GM12872 (cell line): ENCODE results near the gene RRP8.

Experiments used
- CTCF ChIP-seq: IDR thresholded peaks from 3 replicates; pipeline ENCODE4 v1.5.1; 2011; ENCODE audit warnings: low read depth, mild to moderate bottlenecking, low read length, moderate library complexity; ENCODE audit not compliant: insufficient read depth

The RRP8 gene

GRCh38 chr11:6601041-6601461 is 2.4 kb downstream of the RRP8 start:
- no peak for TF ChIP-seq CTCF

GRCh38 chr11:6599881-6600390 is 3.5 kb downstream of the RRP8 start:
- TF ChIP-seq CTCF: no peak

- TF ChIP-seq CTCF: no peak
These were observed 4.0 kb downstream of the RRP8 start for GRCh38 chr11:6599449-6599848.

GRCh38 chr11:6598555-6598954 is 4.9 kb downstream of the RRP8 start:
- TF ChIP-seq CTCF: no peak

GRCh38 chr11:6596239-6596877 is 7.1 kb downstream of the RRP8 start:
- no peak for TF ChIP-seq CTCF

GRCh38 chr11:6594142-6594768 is 9.2 kb downstream of the RRP8 start:
- no peak for TF ChIP-seq CTCF

GRCh38 chr11:6588018-6588417 is 15.4 kb downstream of the RRP8 start:
- TF ChIP-seq CTCF: no peak
